ENCODE data around the gene CAB39. TPM values are rescaled to one million over a fixed set of nuclear protein-coding genes. Genes with fewer than 3 reads are reported as not detected.
A peak's percentile ranks its signal among the peaks of the same experiment; 100 is the strongest.

CAB39 gene
- total and polyA plus RNA-seq, 2 of the 8 experiments (the other 6 are each of a cell fraction or from before 2014, with no cell fraction given), result 16.4 to 50.5 TPM

DNA sequence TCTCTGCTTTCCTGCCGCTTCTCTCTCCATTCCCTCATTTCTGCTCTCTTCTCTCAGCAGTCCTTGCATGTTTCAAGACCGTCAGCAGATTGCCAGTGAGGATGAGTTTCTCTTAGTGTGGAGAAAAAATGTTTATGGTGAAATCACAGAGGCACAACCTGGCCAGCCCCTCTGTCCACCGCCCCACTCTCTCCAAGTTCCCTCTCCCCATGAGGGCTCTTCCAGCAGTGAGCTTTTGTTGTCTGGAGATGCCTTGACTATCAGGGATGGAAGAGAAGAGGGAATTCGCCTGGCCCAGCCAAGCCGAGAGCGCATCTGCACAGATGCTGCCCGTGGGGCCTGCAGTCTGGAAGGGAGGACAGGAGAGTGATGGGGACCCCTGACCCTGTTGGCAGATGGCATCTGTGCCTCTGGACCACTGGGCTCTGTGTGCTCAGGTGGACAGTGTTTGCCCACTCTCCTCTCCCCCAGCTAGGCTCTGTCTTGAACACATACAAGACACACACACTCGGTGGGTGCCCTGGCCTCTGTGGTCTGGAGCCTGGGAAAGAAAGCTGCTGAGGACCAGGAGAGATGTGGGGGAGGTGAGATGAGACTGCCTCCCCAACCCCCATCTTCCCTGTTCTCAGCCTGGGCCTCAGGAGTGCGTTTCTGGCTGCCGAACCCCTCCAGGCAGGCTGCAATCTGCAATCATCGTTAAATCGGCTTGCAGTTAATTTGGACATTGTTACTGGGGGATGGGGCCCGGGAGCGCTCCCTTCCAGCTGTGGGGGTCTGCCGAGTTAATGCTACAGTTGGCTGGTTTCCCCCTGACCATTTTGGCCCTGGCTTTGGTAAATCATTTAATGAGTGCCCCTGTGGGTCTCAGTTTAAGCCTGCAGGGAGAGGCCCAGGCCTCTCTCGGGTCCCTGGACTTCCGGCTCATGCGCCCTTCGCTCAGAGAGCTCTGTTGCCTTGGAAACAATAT, 156.6 kb downstream of the CAB39 start:
- Histone ChIP-seq H2AK5ac (ENCODE audit: low read depth, low read length) (peak overlapping the region; percentile 99), H3K27ac (ENCODE audit: low read depth, low read length) (peak overlapping the region; percentile 75), H3K9me3 (ENCODE audit: insufficient read depth in 2 of 2, low read depth in 1 of 2, low read length in 1 of 2) (no peaks in the 10 kb centered on the region), H2BK15ac (ENCODE audit: low read length) (0 out of 2 replicates have a peak overlapping the region, but pooled peaks have one; percentile 90), H3K18ac (ENCODE audit: extremely low read depth, low read length) (peak overlapping the region; percentile 97), H2BK120ac (replicated peaks; ENCODE audit: low read depth, low read length) (peak overlapping the region; percentile 94), H4K20me1 (replicated peaks in 1 of 2; ENCODE audit: control insufficient read depth in 1 of 2, insufficient read depth in 2 of 2, low read length in 2 of 2) (peaks cover 2 to 21% of the 10 kb centered on the region in 2 experiments), H3K79me2 (ENCODE audit: control insufficient read depth in 1 of 2, insufficient read depth in 2 of 2, low read length in 2 of 2) (peaks cover 16 to 95% of the 10 kb centered on the region in 2 experiments), H2BK5ac (ENCODE audit: low read depth, low read length) (peak overlapping the region; percentile 100), H3K14ac (ENCODE audit: insufficient read length) (peak overlapping the region; percentile 52), H3K23me2 (ENCODE audit: low read depth, low read length) (peaks cover 19% of the 10 kb centered on the region), H3K36me3 (ENCODE audit: control insufficient read depth in 2 of 4, insufficient read depth in 4 of 4, low read length in 3 of 4) (peaks cover under 1 to 14% (median 5%) of the 10 kb centered on the region in 4 experiments; a peak in 4 of 8 replicates), H3K4me1 (replicated peaks in 1 of 4; ENCODE audit: control insufficient read depth in 3 of 4, insufficient read depth in 4 of 4, low read length in 3 of 4) (peaks cover 17 to 59% (median 50%) of the 10 kb centered on the region in 4 experiments), H3K9ac (replicated peaks in 1 of 4; ENCODE audit: extremely low read depth in 1 of 4, low read depth in 3 of 4, low read length in 3 of 4) (peak overlapping the region in 3 of 4 experiments; percentile 32 to 53 (median 51); a peak in 5 of 7 replicates), H3K4ac (replicated peaks; ENCODE audit: insufficient read length, low read depth, low read length) (peak overlapping the region; percentile 97), H3K79me1 (ENCODE audit: low read depth, low read length) (peaks cover 33% of the 10 kb centered on the region), H2BK12ac (ENCODE audit: low read depth, low read length) (peak overlapping the region; percentile 99), H4K5ac (ENCODE audit: insufficient read length, low read depth, low read length) (peak overlapping the region; percentile 98), H3K4me2 (ENCODE audit: insufficient read depth in 1 of 2, low read depth in 2 of 2, low read length in 2 of 2) (peak overlapping the region; percentile 71 to 94), H3K4me3 (ENCODE audit: extremely low read depth in 1 of 4, insufficient read depth in 2 of 4, low read depth in 3 of 4, low read length in 4 of 4) (peak overlapping the region in 3 of 4 experiments; percentile 31 to 53 (median 32); a peak in 5 of 8 replicates), H2AFZ (ENCODE audit: low read length) (no peak overlapping the region), H4K91ac (replicated peaks; ENCODE audit: insufficient read length, low read length) (peak overlapping the region; percentile 98), H4K8ac (ENCODE audit: extremely low read depth, insufficient read depth, low read length) (peak overlapping the region; percentile 81), H2BK20ac (ENCODE audit: low read length) (peak overlapping the region; percentile 99), H3K27me3 (replicated peaks in 1 of 4; ENCODE audit: control insufficient read depth in 3 of 4, extremely low read depth in 1 of 4, insufficient read depth in 3 of 4, low read length in 3 of 4) (no peaks in the 10 kb centered on the region), H3K56ac (replicated peaks; ENCODE audit: insufficient read length, low read depth, low read length) (peak overlapping the region; percentile 88), H3K23ac (ENCODE audit: insufficient read length) (no peak overlapping the region)
- FAIRE-seq (peak; percentile 45), DNase-seq (ENCODE audit: low read depth in 1 of 2, low spot score in 2 of 2) (peak in 1 of 2 experiments; percentile 53)
- no peak for TF ChIP-seq SP2 (IDR thresholded peaks at IDR 0.05; ENCODE audit: low read length)
- no peak for TF ChIP-seq CHD2 (IDR thresholded peaks at IDR 0.05; ENCODE audit: low read length)
- TF ChIP-seq JUN (IDR thresholded peaks at IDR 0.05; ENCODE audit: low read depth, low read length), result no peak
- no peak for TF ChIP-seq CBX8 (IDR thresholded peaks at IDR 0.05; ENCODE audit: borderline replicate concordance, low read depth, low read length)
- peak; percentile 52; the same call in 1 of the 2 replicates for TF ChIP-seq POLR2AphosphoS5 (IDR thresholded peaks at IDR 0.05; ENCODE audit: low read depth, low read length)
- TF ChIP-seq HDAC6 (IDR thresholded peaks at IDR 0.05; ENCODE audit: low read depth, low read length), result no peak
- TF ChIP-seq ASH2L (IDR thresholded peaks at IDR 0.05; ENCODE audit: low read length), result peak; percentile 54
- TF ChIP-seq GABPA (IDR thresholded peaks at IDR 0.05; ENCODE audit: borderline replicate concordance, insufficient read depth, low read length), result peak; percentile 20; the same call in 1 of the 2 replicates
- no peak for TF ChIP-seq TBP (IDR thresholded peaks at IDR 0.05; ENCODE audit: low read depth, low read length)
- TF ChIP-seq, protein P1, sequence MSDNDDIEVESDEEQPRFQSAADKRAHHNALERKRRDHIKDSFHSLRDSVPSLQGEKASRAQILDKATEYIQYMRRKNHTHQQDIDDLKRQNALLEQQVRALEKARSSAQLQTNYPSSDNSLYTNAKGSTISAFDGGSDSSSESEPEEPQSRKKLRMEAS (IDR thresholded peaks at IDR 0.05), result no peak
- peak; percentile 58; the same call in 1 of the 2 replicates for TF ChIP-seq TEAD4 (IDR thresholded peaks at IDR 0.05; ENCODE audit: low read depth, low read length)
- POLR2A ChIA-PET (ENCODE audit: partially characterized antibody), result interaction anchor here (0.6 to 6.6 kb wide), 20 partner anchors 8 to 759 kb away, joined by 3 to 50 read pairs (median 6); partner anchors contain the start of gene NCL
- CTCF ChIA-PET (ENCODE audit: partially characterized antibody), result interaction anchor here (0.8 to 10.1 kb wide), 8 partner anchors 9 to 502 kb away, joined by 3 to 86 read pairs (median 6); no protein-coding TSS in a partner anchor
- 51% methylated on average over 19 of the region's 19 CpGs; no CpG with 5 or more reads in 1 of the 2 experiments for WGBS, 2 experiments (ENCODE audit: extremely low coverage in 1 of 2, insufficient coverage in 1 of 2, insufficient read length in 1 of 2, insufficient replicate concordance in 2 of 2, low coverage in 1 of 2, low lambda C conversion rate in 2 of 2, missing lambda C conversion rate in 1 of 2)

All from H1 (cell line).